HG03342 (cell line): Measurements from ENCODE around the gene LGALS3.

Experiments used
- ATAC-seq: cut with Tn5 transposase; IDR thresholded peaks from one replicate; pipeline ENCODE4 v1.9.1; 2021; ENCODE audit warnings: mild to moderate bottlenecking, moderate library complexity; ENCODE audit not compliant: unreplicated experiment

The LGALS3 gene

GRCh38 chr14:55114720-55115119 lies 14.3 kb upstream of the LGALS3 start:
- no peak for ATAC-seq

GRCh38 chr14:55115460-55115859 lies 13.6 kb upstream of the LGALS3 start:
- no peak for ATAC-seq

- no peak for ATAC-seq
Observed at GRCh38 chr14:55115861-55116245, 13.2 kb upstream of the LGALS3 start.

GRCh38 chr14:55116246-55117030 lies 12.6 kb upstream of the LGALS3 start:
- ATAC-seq = no peak

GRCh38 chr14:55117803-55118441 lies 11.1 kb upstream of the LGALS3 start:
- no peak for ATAC-seq

- no peak for ATAC-seq
Observed at GRCh38 chr14:55118761-55119160, 10.3 kb upstream of the LGALS3 start.

GRCh38 chr14:55120571-55121495 lies 8.2 kb upstream of the LGALS3 start:
- ATAC-seq = no peak

- no peak for ATAC-seq
Observed at GRCh38 chr14:55121628-55122439, 7.2 kb upstream of the LGALS3 start.

- ATAC-seq = no peak
Observed at GRCh38 chr14:55122440-55122986, 6.5 kb upstream of the LGALS3 start.

- ATAC-seq = no peak
Observed at GRCh38 chr14:55123101-55123500, 6.0 kb upstream of the LGALS3 start.

GRCh38 chr14:55123852-55124639 lies 5.0 kb upstream of the LGALS3 start:
- ATAC-seq = no peak

GRCh38 chr14:55124774-55125386 lies 4.2 kb upstream of the LGALS3 start:
- ATAC-seq = no peak

GRCh38 chr14:55125403-55125802 lies 3.6 kb upstream of the LGALS3 start:
- ATAC-seq = no peak

- ATAC-seq = no peak
Observed at GRCh38 chr14:55126034-55126433, 3.0 kb upstream of the LGALS3 start.

GRCh38 chr14:55126932-55127459 lies 2.1 kb upstream of the LGALS3 start:
- no peak for ATAC-seq

- no peak for ATAC-seq
Observed at GRCh38 chr14:55127460-55127951, 1.5 kb upstream of the LGALS3 start.

- ATAC-seq = no peak
Observed at GRCh38 chr14:55128386-55129085, 516 bp upstream of the LGALS3 start.
